Tibial nerve (tissue), 4 donors: ENCODE results near the gene NTRK3.

Source experiments
- EP300 ChIP-seq, 2 donors: sonication (generic); formaldehyde crosslinking; IDR thresholded peaks; one replicate each; pipeline ENCODE4 v1.6.1; 2017; ENCODE audit warnings: antibody characterized with exemption in 2 of 2, mild to moderate bottlenecking in 1 of 2
- POLR2A ChIP-seq, 2 donors: fragments of 450-650 bp; IDR thresholded peaks; one replicate each; pipeline ENCODE4 v1.6.1; 2017; ENCODE audit warnings: antibody characterized with exemption in 2 of 2, mild to moderate bottlenecking in 2 of 2, moderate library complexity in 2 of 2
- TF ChIP-seq, protein P1 (sequence below), 5 experiments: fragments of 200-600 bp in 3 of 5; fragments of 450-650 bp in 2 of 5; sonication (generic) in 3 of 5; IDR thresholded peaks; one replicate each; pipeline ENCODE4 v1.5.1; 2016 to 2019; ENCODE audit warnings: antibody characterized with exemption in 5 of 5, mild to moderate bottlenecking in 3 of 5, moderate library complexity in 2 of 5

DNA sequence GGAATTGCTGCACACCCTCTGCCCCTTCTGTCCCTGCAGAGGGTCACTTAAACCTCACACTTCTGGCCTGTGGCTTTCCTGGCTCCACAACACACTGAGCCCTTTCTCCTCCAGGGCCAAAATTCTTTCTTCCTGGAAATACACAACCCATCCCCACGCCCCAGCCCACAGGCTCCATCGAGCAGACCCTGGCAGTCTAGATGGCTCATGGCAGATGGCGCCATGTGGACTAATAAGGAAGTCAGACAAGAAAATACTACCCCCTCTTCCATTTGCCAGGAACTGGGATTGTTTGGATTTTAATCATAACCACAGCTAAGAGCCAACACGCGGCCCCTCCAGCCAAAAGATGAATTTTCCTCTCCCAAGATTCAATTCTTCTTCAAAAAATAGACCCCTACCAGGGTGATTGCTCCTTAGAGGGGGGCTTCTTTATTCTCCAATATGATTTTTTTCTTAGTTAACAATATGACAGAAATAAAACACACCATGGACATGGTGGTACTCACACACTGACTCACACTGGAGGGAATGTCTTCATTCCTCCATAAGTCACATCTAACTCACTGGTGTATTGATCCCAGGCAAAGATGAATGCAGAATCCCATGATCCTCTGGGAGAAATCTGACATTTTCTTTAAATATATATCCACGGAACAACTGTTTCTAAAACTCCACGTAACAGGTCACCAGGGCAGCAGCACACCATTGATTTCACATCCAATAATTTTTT is 111.5 kb downstream of the NTRK3 start:
- TF ChIP-seq, protein P1, sequence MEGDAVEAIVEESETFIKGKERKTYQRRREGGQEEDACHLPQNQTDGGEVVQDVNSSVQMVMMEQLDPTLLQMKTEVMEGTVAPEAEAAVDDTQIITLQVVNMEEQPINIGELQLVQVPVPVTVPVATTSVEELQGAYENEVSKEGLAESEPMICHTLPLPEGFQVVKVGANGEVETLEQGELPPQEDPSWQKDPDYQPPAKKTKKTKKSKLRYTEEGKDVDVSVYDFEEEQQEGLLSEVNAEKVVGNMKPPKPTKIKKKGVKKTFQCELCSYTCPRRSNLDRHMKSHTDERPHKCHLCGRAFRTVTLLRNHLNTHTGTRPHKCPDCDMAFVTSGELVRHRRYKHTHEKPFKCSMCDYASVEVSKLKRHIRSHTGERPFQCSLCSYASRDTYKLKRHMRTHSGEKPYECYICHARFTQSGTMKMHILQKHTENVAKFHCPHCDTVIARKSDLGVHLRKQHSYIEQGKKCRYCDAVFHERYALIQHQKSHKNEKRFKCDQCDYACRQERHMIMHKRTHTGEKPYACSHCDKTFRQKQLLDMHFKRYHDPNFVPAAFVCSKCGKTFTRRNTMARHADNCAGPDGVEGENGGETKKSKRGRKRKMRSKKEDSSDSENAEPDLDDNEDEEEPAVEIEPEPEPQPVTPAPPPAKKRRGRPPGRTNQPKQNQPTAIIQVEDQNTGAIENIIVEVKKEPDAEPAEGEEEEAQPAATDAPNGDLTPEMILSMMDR (IDR thresholded peaks at IDR 0.05), result no peak
- no peak for TF ChIP-seq POLR2A (IDR thresholded peaks at IDR 0.05)
- TF ChIP-seq EP300 (IDR thresholded peaks at IDR 0.05), result no peak
